ENCODE results near the gene TCF12.

Gene TCF12

DNA sequence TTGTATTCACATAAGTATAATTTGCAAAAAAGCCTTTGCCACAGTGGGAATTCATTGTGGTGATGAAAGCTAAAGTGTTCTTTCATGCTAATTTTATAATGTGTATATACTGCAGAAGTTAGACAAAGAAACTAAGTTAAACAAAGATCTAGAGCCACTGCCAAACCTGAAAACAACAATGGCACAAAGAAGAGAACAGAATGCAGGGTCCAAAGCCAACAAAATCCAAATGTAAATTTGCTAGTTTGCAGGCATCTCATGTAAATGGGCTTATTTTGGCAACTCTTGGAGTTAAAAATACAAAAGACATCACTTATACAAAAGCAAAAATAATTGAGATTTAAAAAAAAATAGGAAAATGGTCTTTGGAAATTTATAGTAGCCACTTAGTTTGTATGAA lies 123.0 kb downstream of the TCF12 start:
- no peak overlapping the region for H3K27ac ChIP-seq (ENCODE audit: low read depth, low read length, poor library complexity, severe bottlenecking)
- peaks cover 14% of the 10 kb centered on the region for H3K4me1 ChIP-seq (ENCODE audit: insufficient read depth, low read length, severe bottlenecking)

DNA sequence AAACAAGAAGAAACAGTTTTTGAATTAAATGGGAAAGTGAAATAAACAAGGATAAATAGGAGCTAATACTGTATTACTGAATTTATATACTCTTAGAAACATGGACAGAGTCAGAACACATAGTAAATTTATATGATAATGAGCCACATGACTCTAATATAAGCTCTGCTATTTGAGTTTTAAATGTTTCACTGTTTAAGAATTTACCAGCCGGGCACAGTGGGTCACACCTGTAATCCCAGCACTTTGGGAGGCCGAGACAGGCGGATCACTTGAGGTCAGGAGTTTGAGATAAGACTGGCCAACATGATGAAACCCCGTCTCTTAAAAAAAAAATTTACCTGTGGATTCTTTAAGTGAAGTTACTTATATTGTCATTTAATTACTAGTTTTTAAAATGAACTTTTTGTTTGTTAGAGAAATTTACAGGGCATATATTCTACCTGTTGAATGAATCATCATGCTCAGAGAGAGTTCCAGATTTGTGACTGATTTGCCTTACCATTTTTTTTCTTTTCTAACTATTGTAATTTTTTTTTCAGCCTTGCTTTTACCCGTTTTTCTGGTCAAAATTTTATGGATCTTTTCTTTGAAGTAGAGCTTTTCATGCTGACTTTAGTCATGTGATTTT lies 125.7 kb downstream of the TCF12 start:
- H3K9me3 ChIP-seq (ENCODE audit: low read length), result no peaks in the 10 kb centered on the region
- H3K9me2 ChIP-seq (ENCODE audit: low read depth, low read length), result no peaks in the 10 kb centered on the region
- H3K79me2 ChIP-seq (ENCODE audit: insufficient read depth, low read length), result peaks cover 56% of the 10 kb centered on the region
- no peak overlapping the region for H3K9ac ChIP-seq (ENCODE audit: low read length)
- no peaks in the 10 kb centered on the region for H3F3A ChIP-seq (ENCODE audit: insufficient read depth, low read length)
- TF ChIP-seq EZH2 (IDR thresholded peaks at IDR 0.05; ENCODE audit: borderline replicate concordance, low read length), result no peak
- TF ChIP-seq CTCF (IDR thresholded peaks at IDR 0.05; ENCODE audit: low read length), result no peak
- H3K36me3 ChIP-seq (ENCODE audit: insufficient read depth, low read length), result peaks cover 12% of the 10 kb centered on the region; the same call in 1 of the 2 replicates
- no peak overlapping the region for H2AFZ ChIP-seq (ENCODE audit: low read length)
- H3K27ac ChIP-seq (ENCODE audit: low read depth, low read length, poor library complexity, severe bottlenecking), result no peak overlapping the region
- H3K27me3 ChIP-seq (ENCODE audit: insufficient read depth, low read length), result no peaks in the 10 kb centered on the region
- H3K4me1 ChIP-seq (ENCODE audit: insufficient read depth, low read length, severe bottlenecking), result peaks cover 14% of the 10 kb centered on the region
- H3K4me2 ChIP-seq (ENCODE audit: low read length), result no peak overlapping the region
- H3K4me3 ChIP-seq (ENCODE audit: low read depth, low read length, poor library complexity, severe bottlenecking), result no peak overlapping the region
- no peaks in the 10 kb centered on the region for H4K20me1 ChIP-seq (ENCODE audit: insufficient read depth, low read length)

More for the DNA sequence above, 123.0 kb downstream of the TCF12 start:
- no peaks in the 10 kb centered on the region for H3F3A ChIP-seq (ENCODE audit: insufficient read depth, low read length)
- no peaks in the 10 kb centered on the region for H3K9me2 ChIP-seq (ENCODE audit: low read depth, low read length)
- no peak overlapping the region for H3K4me2 ChIP-seq (ENCODE audit: low read length)
- H3K36me3 ChIP-seq (ENCODE audit: insufficient read depth, low read length), result peaks cover 7% of the 10 kb centered on the region; the same call in 1 of the 2 replicates
- no peak overlapping the region for H3K4me3 ChIP-seq (ENCODE audit: low read depth, low read length, poor library complexity, severe bottlenecking)
- H3K79me2 ChIP-seq (ENCODE audit: insufficient read depth, low read length), result peaks cover 65% of the 10 kb centered on the region
- no peaks in the 10 kb centered on the region for H3K27me3 ChIP-seq (ENCODE audit: insufficient read depth, low read length)
- no peaks in the 10 kb centered on the region for H3K9me3 ChIP-seq (ENCODE audit: low read length)
- H2AFZ ChIP-seq (ENCODE audit: low read length), result no peak overlapping the region
- H4K20me1 ChIP-seq (ENCODE audit: insufficient read depth, low read length), result no peaks in the 10 kb centered on the region
- H3K9ac ChIP-seq (ENCODE audit: low read length), result no peak overlapping the region
- TF ChIP-seq EZH2 (IDR thresholded peaks at IDR 0.05; ENCODE audit: borderline replicate concordance, low read length), result no peak
- TF ChIP-seq CTCF (IDR thresholded peaks at IDR 0.05; ENCODE audit: low read length), result no peak

- H3F3A ChIP-seq (ENCODE audit: insufficient read depth, low read length), result no peaks in the 10 kb centered on the region
- no peak for TF ChIP-seq CTCF (IDR thresholded peaks at IDR 0.05; ENCODE audit: low read length)
- no peaks in the 10 kb centered on the region for H3K27me3 ChIP-seq (ENCODE audit: insufficient read depth, low read length)
- H3K4me1 ChIP-seq (ENCODE audit: insufficient read depth, low read length, severe bottlenecking), result peaks cover 10% of the 10 kb centered on the region
- H3K9me3 ChIP-seq (ENCODE audit: low read length), result no peaks in the 10 kb centered on the region
- no peak overlapping the region for H3K4me2 ChIP-seq (ENCODE audit: low read length)
- H3K4me3 ChIP-seq (ENCODE audit: low read depth, low read length, poor library complexity, severe bottlenecking), result no peak overlapping the region
- H2AFZ ChIP-seq (ENCODE audit: low read length), result no peak overlapping the region
- H3K9ac ChIP-seq (ENCODE audit: low read length), result no peak overlapping the region
- H3K36me3 ChIP-seq (ENCODE audit: insufficient read depth, low read length), result peaks cover 15% of the 10 kb centered on the region; the same call in 1 of the 2 replicates
- H3K27ac ChIP-seq (ENCODE audit: low read depth, low read length, poor library complexity, severe bottlenecking), result no peak overlapping the region
- H4K20me1 ChIP-seq (ENCODE audit: insufficient read depth, low read length), result no peaks in the 10 kb centered on the region
- peaks cover 56% of the 10 kb centered on the region for H3K79me2 ChIP-seq (ENCODE audit: insufficient read depth, low read length)
- H3K9me2 ChIP-seq (ENCODE audit: low read depth, low read length), result no peaks in the 10 kb centered on the region
Observed at GRCh38 chr15:57044970-57045369, 126.5 kb downstream of the TCF12 start.
